HEK293 (cell line): Measurements from ENCODE around the gene SHOX.
"Not testable (repeated sequence)": the region's sequence is repeated elsewhere in the genome, so short reads cannot be mapped to it uniquely, and the experiment has no call there.

Experiments
- CTCF ChIA-PET: fragments of 350-600 bp; formaldehyde crosslinking; extraction: SDS; loops from one replicate; lab custom pipeline; 2021; ENCODE audit warnings: antibody characterized with exemption; lab: Yijun Ruan, JAX
- POLR2A ChIA-PET: fragments of 300-600 bp; formaldehyde crosslinking; extraction: SDS; loops from one replicate; lab custom pipeline; 2020; ENCODE audit warnings: antibody characterized with exemption, inconsistent platforms; lab: Yijun Ruan, JAX
- H3K27ac ChIP-seq: fragments of 200-500 bp; sonication (Bioruptor generic); 2 replicates; pipeline ENCODE4 v1.5.1; 2014; ENCODE audit warnings: low read depth, low read length, control low read depth, inconsistent platforms; ENCODE audit errors: extremely low read depth
- H3K36me3 ChIP-seq, 2 experiments: fragments of 200-500 bp in 1 of 2; sonication (Bioruptor generic) in 1 of 2; 1 replicate in 1 of 2; 2 replicates in 1 of 2; pipeline ENCODE4 v1.5.1; 2014 to 2017; ENCODE audit warnings: inconsistent platforms in 2 of 2, low read length in 2 of 2; ENCODE audit not compliant: control insufficient read depth in 2 of 2, insufficient read depth in 1 of 2
- H3K4me1 ChIP-seq: fragments of 200-500 bp; sonication (Bioruptor generic); 2 replicates; pipeline ENCODE4 v1.5.1; 2014; ENCODE audit warnings: mild to moderate bottlenecking, low read length, inconsistent platforms; ENCODE audit not compliant: control insufficient read depth, insufficient read depth
- H3K4me3 ChIP-seq: 2 replicates; pipeline ENCODE4 v1.5.1; 2011; ENCODE audit warnings: low read depth, mild to moderate bottlenecking, control low read depth, low read length, moderate library complexity
- H3K9me3 ChIP-seq: fragments of 200-500 bp; sonication (Bioruptor generic); 2 replicates; pipeline ENCODE4 v1.5.1; 2014; ENCODE audit warnings: low read depth, low read length, inconsistent platforms; ENCODE audit not compliant: control insufficient read depth, insufficient read depth
- GLI2 ChIP-seq: fragments of 450-650 bp; formaldehyde crosslinking; IDR thresholded peaks from 2 replicates; pipeline ENCODE4; 2017; ENCODE audit warnings: missing biosample characterization, missing genetic modification characterization, low read depth, borderline replicate concordance
- PRDM1 ChIP-seq: fragments of 450-650 bp; formaldehyde crosslinking; IDR thresholded peaks from 2 replicates; pipeline ENCODE4; 2016; ENCODE audit warnings: missing biosample characterization, missing genetic modification characterization
- RBAK ChIP-seq: fragments of 450-650 bp; formaldehyde crosslinking; IDR thresholded peaks from 2 replicates; pipeline ENCODE4 v1.5.1; 2016; ENCODE audit warnings: missing biosample characterization, missing genetic modification characterization
- SCRT1 ChIP-seq: fragments of 450-650 bp; formaldehyde crosslinking; IDR thresholded peaks from 2 replicates; pipeline ENCODE4 v1.5.1; 2016; ENCODE audit warnings: missing biosample characterization, missing genetic modification characterization, borderline replicate concordance
- YY2 ChIP-seq: fragments of 450-650 bp; formaldehyde crosslinking; IDR thresholded peaks from 2 replicates; pipeline ENCODE4 v1.5.1; 2016; ENCODE audit warnings: missing biosample characterization, missing genetic modification characterization
- ZBTB10 ChIP-seq: fragments of 450-650 bp; formaldehyde crosslinking; IDR thresholded peaks from 2 replicates; pipeline ENCODE4 v1.5.1; 2016; ENCODE audit warnings: missing biosample characterization, missing genetic modification characterization
- ZIC2 ChIP-seq: fragments of 450-650 bp; formaldehyde crosslinking; IDR thresholded peaks from 2 replicates; pipeline ENCODE4 v1.5.1; 2016; ENCODE audit warnings: missing biosample characterization, missing genetic modification characterization
- ZNF132 ChIP-seq: fragments of 450-650 bp; formaldehyde crosslinking; IDR thresholded peaks from 2 replicates; pipeline ENCODE4 v1.5.1; 2017; ENCODE audit warnings: missing biosample characterization, missing genetic modification characterization, borderline replicate concordance
- ZNF157 ChIP-seq: fragments of 450-650 bp; formaldehyde crosslinking; IDR thresholded peaks from 2 replicates; pipeline ENCODE4 v1.5.1; 2016; ENCODE audit warnings: missing biosample characterization, missing genetic modification characterization
- ZNF174 ChIP-seq: fragments of 450-650 bp; formaldehyde crosslinking; IDR thresholded peaks from 2 replicates; pipeline ENCODE4 v1.5.0; 2017; ENCODE audit warnings: missing biosample characterization, mild to moderate bottlenecking, missing genetic modification characterization
- ZNF184 ChIP-seq: fragments of 450-650 bp; IDR thresholded peaks from 2 replicates; pipeline ENCODE4 v1.5.1; 2018; ENCODE audit warnings: missing biosample characterization, mild to moderate bottlenecking, missing genetic modification characterization
- ZNF248 ChIP-seq: fragments of 450-650 bp; formaldehyde crosslinking; IDR thresholded peaks from 2 replicates; pipeline ENCODE4 v1.5.1; 2017; ENCODE audit warnings: missing biosample characterization, missing genetic modification characterization
- ZNF266 ChIP-seq: fragments of 450-650 bp; formaldehyde crosslinking; IDR thresholded peaks from 2 replicates; pipeline ENCODE4 v1.5.1; 2016; ENCODE audit warnings: missing biosample characterization, missing genetic modification characterization, low read depth
- ZNF426 ChIP-seq: fragments of 450-650 bp; formaldehyde crosslinking; IDR thresholded peaks from 2 replicates; pipeline ENCODE4 v1.5.1; 2017; ENCODE audit warnings: missing biosample characterization, missing genetic modification characterization, mild to moderate bottlenecking, inconsistent platforms, moderate library complexity
- ZNF585B ChIP-seq: fragments of 450-650 bp; formaldehyde crosslinking; IDR thresholded peaks from 2 replicates; pipeline ENCODE4 v1.5.1; 2016; ENCODE audit warnings: missing biosample characterization, missing genetic modification characterization
- ZNF596 ChIP-seq: fragments of 450-650 bp; IDR thresholded peaks from 2 replicates; pipeline ENCODE4 v1.5.0; 2018; ENCODE audit warnings: missing biosample characterization, mild to moderate bottlenecking, missing genetic modification characterization, moderate library complexity
- ZNF626 ChIP-seq: fragments of 450-650 bp; sonication (Bioruptor Pico); formaldehyde crosslinking; IDR thresholded peaks from 2 replicates; pipeline ENCODE4 v1.5.1; 2018; ENCODE audit warnings: missing biosample characterization, missing genetic modification characterization, inconsistent platforms
- ZNF747 ChIP-seq: fragments of 450-650 bp; formaldehyde crosslinking; IDR thresholded peaks from 2 replicates; pipeline ENCODE4 v1.5.1; 2016; ENCODE audit warnings: missing biosample characterization, missing genetic modification characterization

SHOX gene

GRCh38 chrX:619812-620531, 10.6 kb upstream of the SHOX start:
- H3K9me3 ChIP-seq, result no peaks in the 10 kb centered on the region
- CTCF ChIA-PET, result no interaction called here
- H3K36me3 ChIP-seq, result no peaks in the 10 kb centered on the region
- POLR2A ChIA-PET, result no interaction called here
- no peak overlapping the region for H3K4me3 ChIP-seq
- H3K4me1 ChIP-seq, result no peaks in the 10 kb centered on the region
- H3K27ac ChIP-seq, result no peak overlapping the region
- TF ChIP-seq YY2 (tag by site-specific recombination), result no peak
- TF ChIP-seq ZNF248, result no peak
- TF ChIP-seq, all 188 proteins: peak for 0

DNA sequence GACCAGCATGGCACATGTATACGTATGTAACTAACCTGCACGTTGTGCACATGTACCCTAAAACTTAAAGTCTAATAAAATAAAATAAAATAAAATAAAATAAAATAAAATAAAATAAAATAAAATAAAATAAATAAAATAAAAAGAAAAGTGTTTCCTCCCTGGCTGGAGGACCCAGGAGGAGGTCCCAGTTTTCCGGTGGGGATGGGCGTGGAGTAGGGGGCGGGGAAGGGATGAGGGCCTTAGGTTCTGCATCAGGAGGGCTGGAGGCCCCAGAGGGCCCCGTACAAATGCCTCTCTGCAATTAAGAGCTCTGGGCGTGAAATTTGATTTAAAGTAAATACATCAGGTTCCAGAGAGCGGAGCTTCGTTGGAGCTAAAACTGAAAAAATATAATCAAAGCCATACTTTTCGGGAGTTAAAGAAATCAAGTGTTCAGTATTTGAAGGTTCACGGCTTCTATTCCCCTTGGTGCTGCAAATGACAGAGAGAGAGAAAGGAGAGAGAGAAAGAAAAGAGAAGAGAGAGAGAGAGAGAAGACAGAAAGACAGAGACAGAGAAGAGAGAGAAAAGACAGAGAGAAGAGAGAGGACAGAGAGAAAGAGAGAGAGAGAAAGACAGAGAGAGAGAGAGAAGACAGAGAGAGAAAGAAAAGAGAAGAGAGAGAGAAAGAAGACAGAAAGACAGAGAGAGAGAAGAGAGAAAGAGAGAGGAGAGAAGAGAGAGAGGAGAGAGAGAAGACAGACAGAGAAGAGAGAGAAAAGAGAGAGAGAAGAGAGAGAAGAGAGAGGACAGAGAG, 8.7 kb upstream of the SHOX start:
- Histone ChIP-seq H3K36me3 (no peaks in the 10 kb centered on the region), H3K4me3 (no peak overlapping the region), H3K9me3 (no peaks in the 10 kb centered on the region), H3K27ac (no peak overlapping the region), H3K4me1 (no peaks in the 10 kb centered on the region)
- CTCF ChIA-PET, result no interaction called here
- TF ChIP-seq PRDM1, result 0 out of 2 replicates have a peak, but pooled peaks have one; percentile 31
- TF ChIP-seq ZNF596, result peak; percentile 99
- no peak for TF ChIP-seq SCRT1 (tag by site-specific recombination)
- POLR2A ChIA-PET, result no interaction called here

DNA sequence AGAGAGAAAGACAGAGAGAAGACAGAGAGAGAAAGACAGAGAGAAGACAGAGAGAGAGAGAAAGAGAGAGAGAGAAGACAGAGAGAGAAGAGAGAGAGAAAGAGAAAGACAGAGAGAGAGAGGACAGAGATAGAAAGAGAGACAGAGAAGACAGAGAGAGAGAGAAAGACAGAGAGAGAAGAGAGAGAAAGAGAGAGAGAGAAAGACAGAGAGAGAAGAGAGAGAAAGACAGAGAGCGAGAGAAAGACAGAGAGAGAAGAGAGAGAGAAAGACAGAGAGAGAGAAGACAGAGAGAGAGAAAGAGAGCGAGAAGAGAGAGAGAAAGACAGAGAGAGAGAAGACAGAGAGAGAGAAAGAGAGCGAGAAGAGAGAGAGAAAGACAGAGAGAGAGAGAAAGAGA, 7.8 kb upstream of the SHOX start:
- POLR2A ChIA-PET, CTCF ChIA-PET, H3K4me1 ChIP-seq, H3K27ac ChIP-seq, H3K4me3 ChIP-seq, H3K9me3 ChIP-seq, H3K36me3 ChIP-seq: not testable (repeated sequence)
- peak; percentile 98 for TF ChIP-seq ZNF596

GRCh38 chrX:623268-623598, 7.4 kb upstream of the SHOX start:
- TF ChIP-seq ZNF596 (peak; percentile 85), GLI2 (no peak), YY2 (tag by site-specific recombination) (no peak), PRDM1 (peak; percentile 37; the same call in 1 of the 2 replicates), ZIC2 (tag by site-specific recombination) (no peak), ZNF585B (tag by site-specific recombination) (no peak), RBAK (tag by site-specific recombination) (no peak), ZNF132 (no peak), ZNF426 (no peak), ZNF626 (tag by site-specific recombination) (no peak)
- TF ChIP-seq, all 188 proteins: peak for 2
- Histone ChIP-seq H3K36me3 (no peaks in the 10 kb centered on the region), H3K4me1 (no peaks in the 10 kb centered on the region), H3K4me3 (no peak overlapping the region), H3K27ac (no peak overlapping the region), H3K9me3 (no peaks in the 10 kb centered on the region)
- POLR2A ChIA-PET, result no interaction called here
- CTCF ChIA-PET, result no interaction called here

DNA sequence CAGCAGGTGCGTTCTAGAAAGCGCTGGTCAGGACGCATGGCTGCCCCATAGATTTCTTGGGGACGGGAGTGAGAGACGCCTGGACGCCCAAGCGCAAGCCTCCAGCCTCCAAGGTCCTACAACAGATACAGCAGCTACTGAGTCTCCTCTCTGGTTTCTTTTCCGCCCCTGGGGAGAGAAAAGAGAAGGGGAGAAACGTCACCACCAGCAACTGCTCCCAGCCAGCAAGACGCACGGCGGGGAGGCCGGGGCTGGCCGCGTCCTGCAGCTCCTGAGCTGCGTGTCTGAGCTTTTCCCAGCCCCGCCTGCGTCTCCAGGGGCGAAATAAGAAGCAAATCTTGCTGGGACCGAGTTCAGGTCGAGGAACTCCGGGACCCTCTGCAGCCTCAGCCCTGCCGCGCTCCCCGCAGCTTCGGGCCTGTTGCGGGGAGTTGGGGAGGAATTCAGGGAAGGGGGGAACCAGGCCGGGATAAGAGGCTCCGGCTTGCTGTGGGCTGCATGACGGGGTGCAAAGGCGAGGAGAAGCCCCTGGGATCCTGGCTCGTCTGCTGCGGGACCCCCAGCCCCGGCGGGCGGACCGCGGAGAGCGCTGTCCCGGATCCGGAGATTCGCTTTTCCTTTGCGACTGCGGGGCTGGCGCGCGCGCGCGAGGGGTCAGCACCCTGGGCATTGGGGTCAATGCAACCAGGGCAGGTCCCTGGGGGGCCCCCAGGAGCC, 6.8 kb upstream of the SHOX start:
- CTCF ChIA-PET, result no interaction called here
- no peak overlapping the region for H3K4me3 ChIP-seq
- TF ChIP-seq ZNF184, result no peak
- no peak for TF ChIP-seq ZNF266 (tag by site-specific recombination)
- TF ChIP-seq ZNF174 (tag by site-specific recombination), result no peak
- TF ChIP-seq ZNF747, result no peak
- no peak for TF ChIP-seq ZBTB10 (tag by site-specific recombination)
- no peak for TF ChIP-seq ZNF157 (tag by site-specific recombination)

More for the DNA sequence above, 6.8 kb upstream of the SHOX start:
- POLR2A ChIA-PET, result no interaction called here
- H3K27ac ChIP-seq, result no peak overlapping the region
- H3K36me3 ChIP-seq, result no peaks in the 10 kb centered on the region
- H3K9me3 ChIP-seq, result no peaks in the 10 kb centered on the region
- no peaks in the 10 kb centered on the region for H3K4me1 ChIP-seq
